Measurements from ENCODE around the gene ASMTL.
"Not testable (repeated sequence)": the region's sequence is repeated elsewhere in the genome, so short reads cannot be mapped to it uniquely, and the experiment has no call there.

The ASMTL gene

DNA sequence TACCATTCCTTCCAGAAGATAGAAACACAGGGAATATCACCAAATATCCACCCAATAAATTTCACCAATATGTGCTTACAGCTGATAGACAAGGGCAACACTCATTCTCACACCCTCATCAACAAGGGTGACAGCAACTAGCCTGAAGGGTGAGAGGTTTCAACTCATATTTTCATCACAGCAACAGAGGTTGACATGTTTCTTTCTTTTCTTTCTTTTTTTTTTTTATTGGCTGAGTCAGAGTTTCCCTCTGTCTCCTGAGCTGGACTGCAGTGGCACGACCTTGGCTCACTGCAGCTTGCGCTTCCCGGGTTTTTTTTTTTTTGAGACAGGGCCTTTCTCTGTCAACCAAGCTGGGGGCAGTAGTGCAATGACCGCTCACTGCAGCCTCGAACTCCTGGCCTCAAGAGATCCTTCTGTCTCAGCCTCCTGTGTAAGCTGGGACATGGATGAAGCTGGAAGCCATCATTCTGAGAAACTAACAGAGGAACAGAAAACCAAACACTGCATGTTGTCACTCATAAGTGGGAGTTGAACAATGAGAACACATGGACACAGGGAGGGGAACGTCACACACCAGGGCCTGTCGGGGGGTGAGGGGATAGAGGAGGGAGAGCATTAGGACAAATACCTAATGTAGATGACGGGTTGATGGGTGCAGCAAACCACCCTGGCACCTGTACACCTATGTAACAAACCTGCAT lies 27.5 kb upstream of the ASMTL start:
- DNase-seq (ENCODE audit: low read depth) = no peak
- TF ChIP-seq, protein P1, sequence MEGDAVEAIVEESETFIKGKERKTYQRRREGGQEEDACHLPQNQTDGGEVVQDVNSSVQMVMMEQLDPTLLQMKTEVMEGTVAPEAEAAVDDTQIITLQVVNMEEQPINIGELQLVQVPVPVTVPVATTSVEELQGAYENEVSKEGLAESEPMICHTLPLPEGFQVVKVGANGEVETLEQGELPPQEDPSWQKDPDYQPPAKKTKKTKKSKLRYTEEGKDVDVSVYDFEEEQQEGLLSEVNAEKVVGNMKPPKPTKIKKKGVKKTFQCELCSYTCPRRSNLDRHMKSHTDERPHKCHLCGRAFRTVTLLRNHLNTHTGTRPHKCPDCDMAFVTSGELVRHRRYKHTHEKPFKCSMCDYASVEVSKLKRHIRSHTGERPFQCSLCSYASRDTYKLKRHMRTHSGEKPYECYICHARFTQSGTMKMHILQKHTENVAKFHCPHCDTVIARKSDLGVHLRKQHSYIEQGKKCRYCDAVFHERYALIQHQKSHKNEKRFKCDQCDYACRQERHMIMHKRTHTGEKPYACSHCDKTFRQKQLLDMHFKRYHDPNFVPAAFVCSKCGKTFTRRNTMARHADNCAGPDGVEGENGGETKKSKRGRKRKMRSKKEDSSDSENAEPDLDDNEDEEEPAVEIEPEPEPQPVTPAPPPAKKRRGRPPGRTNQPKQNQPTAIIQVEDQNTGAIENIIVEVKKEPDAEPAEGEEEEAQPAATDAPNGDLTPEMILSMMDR (IDR thresholded peaks at IDR 0.05; ENCODE audit: insufficient read depth, low read depth, low read length, missing control alignments) = no peak
- H3K4me3 ChIP-seq (ENCODE audit: low read depth, low read length) = no peak overlapping the region

DNA sequence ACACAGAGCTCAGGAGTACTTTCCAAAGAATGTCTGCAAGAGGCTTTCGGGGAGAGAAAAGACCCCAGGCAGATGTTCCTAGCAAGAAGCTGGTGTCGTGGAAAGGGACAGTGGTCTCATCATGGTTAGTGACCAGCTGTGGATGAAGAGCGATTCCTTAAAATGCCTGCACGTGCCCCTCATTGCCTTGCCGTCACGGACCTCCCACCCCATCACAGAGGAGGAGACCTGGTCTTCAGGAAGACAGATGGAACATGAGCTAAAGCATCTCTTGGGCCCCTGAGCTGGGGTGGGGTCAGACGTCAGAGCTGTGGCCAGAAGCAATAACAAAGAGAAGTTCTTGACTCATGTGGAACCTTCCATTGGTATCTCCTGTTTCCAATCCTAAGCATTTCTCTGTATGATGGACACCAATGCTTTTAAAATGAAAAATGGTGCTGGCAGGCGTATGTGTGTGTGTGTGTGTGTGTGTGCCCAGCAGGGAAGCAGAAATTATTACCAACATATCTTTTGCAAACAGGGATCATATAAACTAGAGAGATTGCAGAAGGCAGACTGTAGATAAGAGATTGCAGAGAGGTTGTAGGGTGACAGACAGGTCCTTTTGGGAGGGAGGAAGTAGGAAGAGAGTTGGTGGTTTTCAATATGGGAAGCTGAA lies 25.2 kb upstream of the ASMTL start:
- DNase-seq (ENCODE audit: low read depth) = no peak
- TF ChIP-seq, protein P1 (IDR thresholded peaks at IDR 0.05; ENCODE audit: insufficient read depth, low read depth, low read length, missing control alignments) = no peak
- H3K4me3 ChIP-seq (ENCODE audit: low read depth, low read length) = no peak overlapping the region

DNA sequence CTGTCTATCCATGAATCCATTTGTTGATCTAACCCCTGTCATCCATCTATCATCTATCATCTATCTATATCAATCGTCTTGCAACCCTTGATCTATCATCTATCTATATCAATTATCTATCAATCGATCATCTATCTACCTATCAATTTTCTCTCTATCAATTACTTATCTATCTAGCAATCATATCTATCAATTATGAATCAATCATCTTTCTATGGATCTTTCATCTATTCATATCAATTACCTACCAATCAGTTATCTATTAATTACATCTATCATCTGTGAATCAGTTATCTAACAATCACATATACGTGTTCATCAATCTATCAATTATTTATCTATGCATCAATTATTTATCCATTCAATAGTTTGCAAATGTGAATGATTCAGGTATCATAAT lies 24.5 kb upstream of the ASMTL start:
- H3K4me3 ChIP-seq (ENCODE audit: low read depth, low read length) = no peak overlapping the region
- TF ChIP-seq, protein P1 (IDR thresholded peaks at IDR 0.05; ENCODE audit: insufficient read depth, low read depth, low read length, missing control alignments) = no peak
- no peak for DNase-seq (ENCODE audit: low read depth)

DNA sequence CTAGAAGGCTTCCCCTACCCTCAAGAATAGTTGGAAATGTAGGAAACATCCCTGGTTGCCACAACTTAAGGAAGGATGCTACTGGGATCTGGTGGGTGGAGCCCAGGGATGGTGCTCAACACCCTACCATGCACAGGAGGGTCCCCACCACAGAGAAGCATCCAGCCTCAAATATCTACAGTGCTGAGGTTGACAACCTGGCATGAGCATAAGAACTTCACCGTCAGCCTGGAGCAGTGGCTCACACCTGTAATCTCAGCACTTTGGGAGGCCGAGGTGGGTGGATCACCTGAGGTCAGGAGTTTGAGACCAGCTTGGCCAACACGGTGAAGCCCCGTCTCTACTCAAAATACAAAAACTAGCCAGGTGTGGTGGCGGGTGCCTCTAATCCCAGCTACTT lies 24.0 kb upstream of the ASMTL start:
- no peak for DNase-seq (ENCODE audit: low read depth)
- no peak overlapping the region for H3K4me3 ChIP-seq (ENCODE audit: low read depth, low read length)

DNA sequence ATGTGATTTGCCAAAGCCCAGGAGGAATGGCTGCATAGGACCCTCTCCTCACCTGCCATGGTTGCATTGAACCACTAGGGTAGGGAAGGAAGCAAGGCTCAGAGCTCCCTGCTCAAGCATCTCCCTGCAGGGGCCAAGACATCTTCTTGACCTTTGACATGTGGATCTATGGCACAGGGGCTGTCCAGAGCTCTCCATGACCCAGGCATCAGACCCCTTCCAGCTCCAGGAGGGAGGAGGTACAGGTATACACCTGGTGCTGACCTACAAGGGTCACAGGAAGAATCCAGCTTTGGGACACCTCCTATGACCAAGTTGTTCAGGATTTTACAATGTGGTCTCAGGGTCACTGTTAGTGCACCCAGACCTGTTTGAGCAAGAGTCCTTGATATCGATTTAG lies 23.2 kb upstream of the ASMTL start:
- no peak overlapping the region for H3K4me3 ChIP-seq (ENCODE audit: low read depth, low read length)
- TF ChIP-seq, protein P1 (IDR thresholded peaks at IDR 0.05; ENCODE audit: insufficient read depth, low read depth, low read length, missing control alignments) = no peak
- DNase-seq (ENCODE audit: low read depth) = no peak

More for the DNA sequence above, 24.0 kb upstream of the ASMTL start:
- TF ChIP-seq, protein P1 (IDR thresholded peaks at IDR 0.05; ENCODE audit: insufficient read depth, low read depth, low read length, missing control alignments) = no peak

DNA sequence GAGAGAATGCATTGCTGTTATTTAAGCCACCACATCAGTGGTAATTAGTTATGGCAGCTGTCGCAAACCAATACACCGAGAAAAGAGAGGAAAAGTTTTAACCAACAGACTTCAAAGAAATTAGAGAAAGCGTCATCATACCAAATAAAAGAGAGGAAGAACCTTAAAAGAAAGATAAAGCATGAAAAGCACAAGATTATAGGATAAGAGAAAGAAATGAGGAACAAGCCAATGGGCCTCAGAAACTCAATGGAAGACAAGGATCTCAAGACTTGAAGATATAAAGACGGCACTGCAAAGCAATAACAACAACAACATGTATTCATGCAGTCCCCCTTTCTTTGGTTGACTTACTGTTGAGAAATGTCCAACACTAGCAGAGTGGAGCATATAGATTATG lies 22.8 kb upstream of the ASMTL start:
- no peak overlapping the region for H3K4me3 ChIP-seq (ENCODE audit: low read depth, low read length)
- DNase-seq (ENCODE audit: low read depth) = no peak
- TF ChIP-seq, protein P1 (IDR thresholded peaks at IDR 0.05; ENCODE audit: insufficient read depth, low read depth, low read length, missing control alignments) = no peak

DNA sequence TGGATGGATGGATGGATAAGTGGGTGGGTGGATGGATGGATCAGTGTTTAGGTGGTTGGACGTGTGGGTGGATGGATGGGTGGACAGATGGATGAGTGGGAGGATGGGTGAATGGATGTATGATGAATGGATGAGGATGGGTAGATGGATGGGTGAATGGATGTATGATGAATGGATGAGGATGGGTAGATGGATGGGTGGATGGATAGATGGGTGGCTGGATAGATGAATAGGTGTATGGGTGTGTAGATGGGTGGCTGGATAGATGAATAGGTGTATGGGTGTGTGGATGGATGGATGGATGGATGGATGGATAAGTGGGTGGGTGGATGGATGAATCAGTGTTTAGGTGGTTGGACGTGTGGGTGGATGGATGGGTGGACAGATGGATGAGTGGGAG lies 21.9 kb upstream of the ASMTL start:
- not testable (repeated sequence) for DNase-seq (ENCODE audit: low read depth); H3K4me3 ChIP-seq (ENCODE audit: low read depth, low read length)
